Prostate gland (tissue), 2 donors: ENCODE data around the gene KRT33B.

ENCODE experiments used
- POLR2AphosphoS5 ChIP-seq: sonication (generic); formaldehyde crosslinking; IDR thresholded peaks from one replicate; pipeline ENCODE4 v1.6.1; 2017; ENCODE audit warnings: antibody characterized with exemption
- TF ChIP-seq, protein P1 (sequence below), 4 experiments: fragments of 200-600 bp in 2 of 4; fragments of 450-650 bp in 2 of 4; sonication (generic) in 2 of 4; IDR thresholded peaks; 1 replicate in 3 of 4; 2 replicates in 1 of 4; pipeline ENCODE4 v1.5.1; 2016 to 2019; ENCODE audit warnings: antibody characterized with exemption in 4 of 4, mild to moderate bottlenecking in 2 of 4, moderate library complexity in 2 of 4

- TF ChIP-seq, protein P1, sequence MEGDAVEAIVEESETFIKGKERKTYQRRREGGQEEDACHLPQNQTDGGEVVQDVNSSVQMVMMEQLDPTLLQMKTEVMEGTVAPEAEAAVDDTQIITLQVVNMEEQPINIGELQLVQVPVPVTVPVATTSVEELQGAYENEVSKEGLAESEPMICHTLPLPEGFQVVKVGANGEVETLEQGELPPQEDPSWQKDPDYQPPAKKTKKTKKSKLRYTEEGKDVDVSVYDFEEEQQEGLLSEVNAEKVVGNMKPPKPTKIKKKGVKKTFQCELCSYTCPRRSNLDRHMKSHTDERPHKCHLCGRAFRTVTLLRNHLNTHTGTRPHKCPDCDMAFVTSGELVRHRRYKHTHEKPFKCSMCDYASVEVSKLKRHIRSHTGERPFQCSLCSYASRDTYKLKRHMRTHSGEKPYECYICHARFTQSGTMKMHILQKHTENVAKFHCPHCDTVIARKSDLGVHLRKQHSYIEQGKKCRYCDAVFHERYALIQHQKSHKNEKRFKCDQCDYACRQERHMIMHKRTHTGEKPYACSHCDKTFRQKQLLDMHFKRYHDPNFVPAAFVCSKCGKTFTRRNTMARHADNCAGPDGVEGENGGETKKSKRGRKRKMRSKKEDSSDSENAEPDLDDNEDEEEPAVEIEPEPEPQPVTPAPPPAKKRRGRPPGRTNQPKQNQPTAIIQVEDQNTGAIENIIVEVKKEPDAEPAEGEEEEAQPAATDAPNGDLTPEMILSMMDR (IDR thresholded peaks at IDR 0.05) = no peak
- TF ChIP-seq POLR2AphosphoS5 = no peak
Measured at GRCh38 chr17:41413353-41413957, 43.8 kb upstream of the KRT33B start.
